ENCODE results near the gene ARHGAP26.

ARHGAP26 gene

GRCh38 chr5:142783601-142784341, 13.6 kb downstream of the ARHGAP26 start:
- no peak for DNase-seq (ENCODE audit: low read depth, low spot score)

GRCh38 chr5:142784401-142784955, 14.3 kb downstream of the ARHGAP26 start:
- no peak for DNase-seq (ENCODE audit: low read depth, low spot score)

- no peak for DNase-seq (ENCODE audit: low read depth, low spot score)
These were observed 15.0 kb downstream of the ARHGAP26 start for GRCh38 chr5:142785206-142785605.

- DNase-seq (ENCODE audit: low read depth, low spot score): no peak
These were observed 19.0 kb downstream of the ARHGAP26 start for GRCh38 chr5:142789206-142789605.

GRCh38 chr5:142792012-142792864, 22.1 kb downstream of the ARHGAP26 start:
- no peak for DNase-seq (ENCODE audit: low read depth, low spot score)

GRCh38 chr5:142792865-142793232, 22.7 kb downstream of the ARHGAP26 start:
- no peak for DNase-seq (ENCODE audit: low read depth, low spot score)

GRCh38 chr5:142794537-142794936, 24.4 kb downstream of the ARHGAP26 start:
- no peak for DNase-seq (ENCODE audit: low read depth, low spot score)

GRCh38 chr5:142795251-142795650, 25.1 kb downstream of the ARHGAP26 start:
- DNase-seq (ENCODE audit: low read depth, low spot score): no peak

GRCh38 chr5:142796492-142797109, 26.4 kb downstream of the ARHGAP26 start:
- DNase-seq (ENCODE audit: low read depth, low spot score): no peak

- DNase-seq (ENCODE audit: low read depth, low spot score): no peak
These were observed 27.2 kb downstream of the ARHGAP26 start for GRCh38 chr5:142797420-142797819.

GRCh38 chr5:142798099-142798770, 28.1 kb downstream of the ARHGAP26 start:
- no peak for DNase-seq (ENCODE audit: low read depth, low spot score)

GRCh38 chr5:142800776-142801494, 30.8 kb downstream of the ARHGAP26 start:
- DNase-seq (ENCODE audit: low read depth, low spot score): no peak

- DNase-seq (ENCODE audit: low read depth, low spot score): no peak
These were observed 31.3 kb downstream of the ARHGAP26 start for GRCh38 chr5:142801495-142801871.

- no peak for DNase-seq (ENCODE audit: low read depth, low spot score)
These were observed 33.4 kb downstream of the ARHGAP26 start for GRCh38 chr5:142803428-142804125.

GRCh38 chr5:142805339-142805738, 35.2 kb downstream of the ARHGAP26 start:
- DNase-seq (ENCODE audit: low read depth, low spot score): no peak

- DNase-seq (ENCODE audit: low read depth, low spot score): no peak
These were observed 36.7 kb downstream of the ARHGAP26 start for GRCh38 chr5:142806841-142807267.

- DNase-seq (ENCODE audit: low read depth, low spot score): no peak
These were observed 37.3 kb downstream of the ARHGAP26 start for GRCh38 chr5:142807372-142807911.

- DNase-seq (ENCODE audit: low read depth, low spot score): no peak
These were observed 38.9 kb downstream of the ARHGAP26 start for GRCh38 chr5:142808878-142809598.

- no peak for DNase-seq (ENCODE audit: low read depth, low spot score)
These were observed 39.9 kb downstream of the ARHGAP26 start for GRCh38 chr5:142810081-142810480.
